Neuronal stem cell (in vitro differentiated cells): ENCODE measurements around the gene HRH3.

Experiments used
- DNase-seq: peaks from one replicate; pipeline ENCODE4 v3.0.0-alpha.2; 2013; ENCODE audit warnings: low spot score
- H2AFZ ChIP-seq: one replicate; pipeline ENCODE4 v1.6.1; 2013; ENCODE audit warnings: mild to moderate bottlenecking, low read length, inconsistent platforms
- H2AK5ac ChIP-seq: 2 replicates; pipeline ENCODE4 v1.6.1; 2013; ENCODE audit warnings: low read depth, mild to moderate bottlenecking, inconsistent platforms, low read length, moderate library complexity, mixed read lengths
- H2BK120ac ChIP-seq: 2 replicates; pipeline ENCODE4 v1.6.1; 2013; ENCODE audit warnings: low read depth, mild to moderate bottlenecking, inconsistent platforms, low read length, moderate library complexity, mixed read lengths
- H2BK12ac ChIP-seq: one replicate; pipeline ENCODE4 v1.6.1; 2013; ENCODE audit warnings: low read length, inconsistent platforms
- H2BK15ac ChIP-seq: 2 replicates; pipeline ENCODE4 v1.6.1; 2013; ENCODE audit warnings: mild to moderate bottlenecking, low read length, inconsistent platforms, mixed read lengths
- H2BK5ac ChIP-seq: one replicate; pipeline ENCODE4 v1.6.1; 2013; ENCODE audit warnings: inconsistent platforms, mild to moderate bottlenecking, low read length, moderate library complexity
- H3K14ac ChIP-seq: one replicate; pipeline ENCODE4 v1.6.1; 2013; ENCODE audit warnings: low read length, inconsistent platforms
- H3K18ac ChIP-seq: 2 replicates; pipeline ENCODE4 v1.6.1; 2013; ENCODE audit warnings: low read length, inconsistent platforms
- H3K23ac ChIP-seq: 2 replicates; pipeline ENCODE4 v1.6.1; 2013; ENCODE audit warnings: low read depth, mild to moderate bottlenecking, mixed read lengths, low read length, inconsistent platforms; ENCODE audit not compliant: poor library complexity
- H3K27ac ChIP-seq: replicated peaks from 3 replicates; pipeline ENCODE4 v1.5.1; 2013; ENCODE audit warnings: low read length, inconsistent platforms
- H3K27me3 ChIP-seq, 3 experiments: 2 replicates each; pipeline ENCODE4 v1.6.1; 2013; ENCODE audit warnings: low read length in 3 of 3, mild to moderate bottlenecking in 2 of 3, inconsistent platforms in 1 of 3, low read depth in 1 of 3, mixed read lengths in 1 of 3, moderate library complexity in 1 of 3; ENCODE audit not compliant: control insufficient read depth in 3 of 3, insufficient read depth in 3 of 3
- H3K36me3 ChIP-seq, 2 donors: replicated peaks in 1 of 2; 2 replicates each; pipeline ENCODE4 v1.6.1; 2013; ENCODE audit warnings: low read length in 2 of 2; ENCODE audit not compliant: control insufficient read depth in 2 of 2, insufficient read depth in 2 of 2
- H3K4ac ChIP-seq: 2 replicates; pipeline ENCODE4 v1.6.1; 2013; ENCODE audit warnings: inconsistent platforms, mild to moderate bottlenecking, low read length, moderate library complexity
- H3K4me1 ChIP-seq, 2 donors: 1 replicate in 1 of 2; 2 replicates in 1 of 2; pipeline ENCODE4 v1.6.1; 2013; ENCODE audit warnings: low read length in 2 of 2, low read depth in 1 of 2; ENCODE audit not compliant: control insufficient read depth in 2 of 2, insufficient read depth in 1 of 2
- H3K4me2 ChIP-seq: one replicate; pipeline ENCODE4 v1.6.1; 2013; ENCODE audit warnings: mild to moderate bottlenecking, low read length, inconsistent platforms; ENCODE audit not compliant: insufficient read depth, poor library complexity, severe bottlenecking
- H3K4me3 ChIP-seq, 2 donors: 2 replicates each; pipeline ENCODE4 v1.5.1; 2013; ENCODE audit warnings: low read length in 2 of 2, mild to moderate bottlenecking in 2 of 2, inconsistent platforms in 1 of 2, moderate library complexity in 1 of 2
- H3K79me1 ChIP-seq: one replicate; pipeline ENCODE4 v1.6.1; 2013; ENCODE audit warnings: low read depth, mild to moderate bottlenecking, inconsistent platforms, low read length, moderate library complexity
- H3K9ac ChIP-seq: one replicate; pipeline ENCODE4 v1.6.1; 2013; ENCODE audit warnings: mild to moderate bottlenecking, low read depth, low read length, inconsistent platforms; ENCODE audit not compliant: poor library complexity
- H3K9me3 ChIP-seq, 2 donors: replicated peaks in 1 of 2; 2 replicates each; pipeline versions ENCODE3 to v1.6.1; 2013; ENCODE audit warnings: low read length in 2 of 2, mild to moderate bottlenecking in 2 of 2, inconsistent platforms in 1 of 2, low read depth in 1 of 2, mixed read lengths in 1 of 2, moderate library complexity in 1 of 2; ENCODE audit not compliant: control insufficient read depth in 2 of 2, insufficient read depth in 1 of 2
- H4K8ac ChIP-seq: one replicate; pipeline ENCODE4 v1.6.1; 2013; ENCODE audit warnings: low read depth, mild to moderate bottlenecking, inconsistent platforms, low read length, moderate library complexity
- H4K91ac ChIP-seq: one replicate; pipeline ENCODE4 v1.6.1; 2013; ENCODE audit warnings: low read length, low read depth, mild to moderate bottlenecking, inconsistent platforms; ENCODE audit not compliant: poor library complexity
- WGBS, 2 donors: extraction: QIAGEN DNeasy Blood & Tissue Kit; methylation state at CpG; one replicate each; pipeline ENCODE4 v1.1.7; 2013; ENCODE audit warnings: missing lambda C conversion rate in 2 of 2, mixed read lengths in 1 of 2; ENCODE audit not compliant: insufficient read length in 2 of 2, insufficient replicate concordance in 1 of 2; ENCODE audit errors: extremely low coverage in 2 of 2; 5-methylcytosine and 5-hydroxymethylcytosine counted together

The HRH3 gene

DNA sequence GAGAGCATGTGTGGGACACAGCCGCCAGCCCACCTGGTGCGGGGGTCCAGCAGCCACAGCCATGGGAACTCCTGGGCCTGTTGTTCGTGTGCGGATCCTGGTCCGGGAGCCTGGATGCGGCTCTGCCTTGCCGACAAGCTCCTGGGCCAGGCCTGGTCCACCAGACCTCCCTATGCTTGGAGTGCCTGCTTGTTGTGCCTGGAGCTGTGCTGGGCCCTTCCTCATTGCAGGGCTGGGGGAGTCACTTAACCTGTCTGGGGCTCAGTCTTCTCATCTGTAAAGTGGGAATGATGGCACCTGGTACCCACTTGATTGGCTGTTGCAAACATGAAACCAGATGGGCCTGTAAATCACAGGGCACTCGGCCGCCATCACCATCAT lies 15.7 kb upstream of the HRH3 start:
- Histone ChIP-seq H4K8ac (no peak overlapping the region), H3K9me3 (no peaks in the 10 kb centered on the region), H3K4ac (no peak overlapping the region), H2BK120ac (peak overlapping the region; percentile 19), H3K79me1 (peaks cover 10% of the 10 kb centered on the region), H2AFZ (no peak overlapping the region), H2BK5ac (peak overlapping the region; percentile 97), H2BK15ac (peak overlapping the region; percentile 59), H4K91ac (peak overlapping the region; percentile 81), H3K4me1 (peaks cover 33 to 41% of the 10 kb centered on the region in 2 donors), H3K23ac (peak overlapping the region; percentile 18), H3K27ac (no peak overlapping the region), H3K4me2 (no peak overlapping the region), H3K27me3 (no peaks in the 10 kb centered on the region), H3K14ac (peak overlapping the region; percentile 3), H2BK12ac (no peak overlapping the region), H2AK5ac (peak overlapping the region; percentile 96), H3K4me3 (no peak overlapping the region), H3K36me3 (peaks cover 0 to 8% of the 10 kb centered on the region in 2 donors), H3K18ac (peak overlapping the region; percentile 94), H3K9ac (no peak overlapping the region)
- DNase-seq: no peak
- WGBS, 2 donors: no CpG with 5 or more reads among the region's 9 CpGs

GRCh38 chr20:62235001-62235776 lies 15.1 kb upstream of the HRH3 start:
- peaks cover 9% of the 10 kb centered on the region for H3K79me1 ChIP-seq
- H3K14ac ChIP-seq: peak overlapping the region; percentile 3
- no peak overlapping the region for H4K91ac ChIP-seq
- H3K18ac ChIP-seq: peak overlapping the region; percentile 94
- no CpG with 5 or more reads among the region's 16 CpGs for WGBS, 2 donors
- DNase-seq: no peak
- H2AFZ ChIP-seq: peak overlapping the region; percentile 82
- peaks cover 0 to 3% of the 10 kb centered on the region in 2 donors for H3K9me3 ChIP-seq
- H2AK5ac ChIP-seq: peak overlapping the region; percentile 96
- peaks cover 0 to 2% of the 10 kb centered on the region in 2 donors for H3K36me3 ChIP-seq
- peak overlapping the region; percentile 19 for H2BK120ac ChIP-seq
- no peak overlapping the region for H4K8ac ChIP-seq
- H2BK15ac ChIP-seq: peak overlapping the region; percentile 59
- H3K4me1 ChIP-seq: peaks cover 33 to 41% of the 10 kb centered on the region in 2 donors
- H3K4me3 ChIP-seq: no peak overlapping the region
- no peak overlapping the region for H3K4me2 ChIP-seq
- peak overlapping the region; percentile 18 for H3K23ac ChIP-seq
- no peak overlapping the region for H3K27ac ChIP-seq
- no peaks in the 10 kb centered on the region for H3K27me3 ChIP-seq
- no peak overlapping the region for H3K4ac ChIP-seq
- no peak overlapping the region for H2BK5ac ChIP-seq
- peak overlapping the region; percentile 68 for H2BK12ac ChIP-seq
- H3K9ac ChIP-seq: no peak overlapping the region

DNA sequence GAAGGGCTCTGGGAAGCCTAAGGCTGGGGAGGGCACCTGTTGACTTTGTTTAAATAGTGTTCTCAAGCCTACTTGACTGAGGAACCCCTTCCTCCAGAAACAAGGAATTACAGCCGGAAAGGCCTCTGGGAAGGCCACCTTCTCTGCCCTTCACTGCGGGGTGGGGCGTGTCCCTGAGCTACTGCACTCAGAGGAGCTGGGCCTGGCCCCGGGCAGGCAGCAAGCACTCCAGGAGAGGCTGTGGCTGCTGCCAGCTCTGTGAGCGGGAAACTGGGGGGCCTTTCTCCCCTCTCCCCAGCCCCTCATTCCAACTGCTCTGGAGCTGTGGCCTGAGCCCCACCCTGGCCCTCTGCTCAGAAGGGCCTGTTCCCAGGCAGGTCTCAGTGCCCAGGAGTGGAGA lies 14.3 kb upstream of the HRH3 start:
- no peak overlapping the region for H2AK5ac ChIP-seq

DNA sequence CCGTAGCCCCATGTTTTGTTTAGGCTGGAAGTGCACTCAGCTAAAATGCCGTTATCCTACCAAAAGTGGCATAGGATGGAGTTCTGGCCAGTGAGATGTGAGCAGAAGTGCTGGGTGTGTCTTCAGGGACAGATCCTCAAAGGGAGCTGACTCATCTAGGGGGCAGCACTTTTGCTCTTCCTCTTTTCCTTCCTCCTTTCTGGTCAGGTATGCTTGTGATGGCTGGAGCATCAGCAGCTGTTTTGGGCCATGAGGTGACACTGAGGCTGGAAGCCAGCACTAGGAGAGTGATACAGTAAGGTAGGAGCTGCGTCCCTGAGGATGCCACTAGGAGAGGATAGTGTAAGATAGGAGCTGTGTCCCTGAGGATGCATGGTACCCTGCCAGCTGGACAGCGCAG lies 13.6 kb upstream of the HRH3 start:
- no peaks in the 10 kb centered on the region for H3K27me3 ChIP-seq
- no peak overlapping the region for H4K91ac ChIP-seq
- peaks cover 27 to 37% of the 10 kb centered on the region in 2 donors for H3K4me1 ChIP-seq
- H2BK5ac ChIP-seq: no peak overlapping the region
- no peak overlapping the region for H3K4me2 ChIP-seq
- no peak overlapping the region for H2AFZ ChIP-seq
- no peak overlapping the region for H3K14ac ChIP-seq
- H3K79me1 ChIP-seq: no peaks in the 10 kb centered on the region
- H2AK5ac ChIP-seq: no peak overlapping the region
- peaks cover 0 to 7% of the 10 kb centered on the region in 2 donors for H3K9me3 ChIP-seq
- H3K18ac ChIP-seq: no peak overlapping the region
- no peak overlapping the region for H3K4ac ChIP-seq
- no peak overlapping the region for H3K23ac ChIP-seq
- no peak overlapping the region for H4K8ac ChIP-seq
- H2BK12ac ChIP-seq: no peak overlapping the region
- H3K36me3 ChIP-seq: no peaks in the 10 kb centered on the region
- H2BK15ac ChIP-seq: no peak overlapping the region
- no peak overlapping the region for H2BK120ac ChIP-seq
- no peak overlapping the region for H3K4me3 ChIP-seq
- WGBS, 2 donors: no CpG with 5 or more reads among the region's 4 CpGs
- no peak overlapping the region for H3K9ac ChIP-seq
- no peak for DNase-seq
- no peak overlapping the region for H3K27ac ChIP-seq

More for the DNA sequence above, 14.3 kb upstream of the HRH3 start:
- Histone ChIP-seq H3K4ac (no peak overlapping the region), H3K79me1 (peaks cover 2% of the 10 kb centered on the region), H3K4me1 (peaks cover 29 to 38% of the 10 kb centered on the region in 2 donors), H2BK15ac (no peak overlapping the region), H3K27me3 (no peaks in the 10 kb centered on the region), H3K9ac (no peak overlapping the region), H2BK12ac (no peak overlapping the region), H2BK120ac (no peak overlapping the region), H3K14ac (no peak overlapping the region), H3K4me3 (no peak overlapping the region), H3K27ac (no peak overlapping the region), H3K9me3 (peaks cover 0 to 7% of the 10 kb centered on the region in 2 donors), H3K36me3 (no peaks in the 10 kb centered on the region), H3K18ac (peak overlapping the region; percentile 63), H3K23ac (peak overlapping the region; percentile 10), H4K8ac (no peak overlapping the region), H2AFZ (peak overlapping the region; percentile 82), H4K91ac (no peak overlapping the region), H2BK5ac (peak overlapping the region; percentile 27), H3K4me2 (no peak overlapping the region)
- WGBS, 2 donors: no CpG with 5 or more reads among the region's 5 CpGs
- no peak for DNase-seq
